GM12878 (cell line): Measurements from ENCODE around the gene PPM1N. TPM values are rescaled to one million over a fixed set of nuclear protein-coding genes. Genes with fewer than 3 reads are reported as not detected.

ENCODE experiments used
- ATAC-seq: fragments of 200-7000 bp; cut with Tn5 transposase; 3 replicates; pipeline ENCODE4 v1.9.1; 2020; ENCODE audit warnings: mild to moderate bottlenecking, moderate library complexity
- BruUV-seq: library from RNA; stranded (reverse); fragments of 400-500 nt; replicated peaks from 2 replicates; lab custom pipeline; 2021; lab: Mats Ljungman, UMichigan
- CTCF ChIA-PET: fragments of 300-600 bp; sonication (Branson Sonifier 250); formaldehyde crosslinking; extraction: SDS; loops from one replicate; lab custom pipeline; 2021; ENCODE audit warnings: inconsistent platforms; lab: Yijun Ruan, JAX
- POLR2A ChIA-PET: fragments of 350-600 bp; formaldehyde crosslinking; extraction: SDS; loops from one replicate; lab custom pipeline; 2021; ENCODE audit warnings: inconsistent platforms; lab: Charles Lee
- RAD21 ChIA-PET: fragments of 300-600 bp; sonication (Branson Sonifier 250); formaldehyde crosslinking; loops from one replicate; lab custom pipeline; 2023; ENCODE audit warnings: antibody characterized with exemption; ENCODE audit not compliant: unreplicated experiment; lab: Charles Lee
- SMC1A ChIA-PET: fragments of 300-600 bp; sonication (Branson Sonifier 250); formaldehyde crosslinking; loops from one replicate; lab custom pipeline; 2023; ENCODE audit not compliant: unreplicated experiment, uncharacterized antibody; lab: Charles Lee
- DNase-seq: peaks from one replicate; pipeline ENCODE4 v3.0.0-alpha.2; 2011; ENCODE audit warnings: low read depth, low spot score
- FAIRE-seq: peaks from 3 replicates; lab custom pipeline; 2011; peaks lifted over from hg19 to GRCh38; lab: Jason Lieb, UNC
- H2AFZ ChIP-seq: 2 replicates; pipeline ENCODE4 v1.6.0; 2011; ENCODE audit warnings: low read depth, low read length, control low read depth; ENCODE audit not compliant: control insufficient read depth
- H3K27ac ChIP-seq: 2 replicates; pipeline ENCODE4 v1.5.1; 2011; ENCODE audit warnings: control low read depth; ENCODE audit not compliant: control insufficient read depth, insufficient read depth
- H3K27me3 ChIP-seq, 2 experiments: replicated peaks in 1 of 2; 2 replicates each; pipeline versions ENCODE4 v1.6.0 to v1.6.1; 2011; ENCODE audit warnings: low read length in 1 of 2; ENCODE audit not compliant: control insufficient read depth in 2 of 2, insufficient read depth in 2 of 2
- H3K36me3 ChIP-seq, 2 experiments: 2 replicates each; pipeline ENCODE4 v1.5.1; 2011; ENCODE audit warnings: low read length in 1 of 2; ENCODE audit not compliant: control insufficient read depth in 2 of 2, insufficient read depth in 2 of 2
- H3K4me1 ChIP-seq: 2 replicates; pipeline ENCODE4 v1.6.1; 2011; ENCODE audit warnings: mild to moderate bottlenecking, low read length, moderate library complexity, mixed read lengths; ENCODE audit not compliant: control insufficient read depth, insufficient read depth
- H3K4me2 ChIP-seq: 2 replicates; pipeline ENCODE4 v1.6.0; 2011; ENCODE audit warnings: control low read depth; ENCODE audit not compliant: control insufficient read depth, insufficient read depth
- H3K4me3 ChIP-seq: fragments of 200-600 bp; sonication (generic); 2 replicates; pipeline ENCODE4 v1.5.1; 2016
- H3K79me2 ChIP-seq: 2 replicates; pipeline ENCODE4 v1.6.0; 2011; ENCODE audit warnings: low read length; ENCODE audit not compliant: control insufficient read depth, insufficient read depth
- H3K9ac ChIP-seq: 2 replicates; pipeline ENCODE4 v1.8.0; 2011; ENCODE audit warnings: low read length, control low read depth, mixed read lengths; ENCODE audit not compliant: control insufficient read depth, insufficient read depth
- H3K9me3 ChIP-seq: replicated peaks from 3 replicates; pipeline ENCODE4 v1.5.1; 2011; ENCODE audit warnings: mild to moderate bottlenecking, low read length; ENCODE audit not compliant: control insufficient read depth, insufficient read depth
- H4K20me1 ChIP-seq: 2 replicates; pipeline ENCODE4 v1.6.0; 2011; ENCODE audit not compliant: control insufficient read depth, insufficient read depth
- CHD2 ChIP-seq: IDR thresholded peaks from 2 replicates; pipeline ENCODE4 v1.6.1; 2011; ENCODE audit warnings: low read depth, low read length, improper control_type of control experiment, borderline replicate concordance
- KLF5 ChIP-seq: fragments of 450-650 bp; IDR thresholded peaks from 2 replicates; pipeline ENCODE4 v1.6.1; 2014; ENCODE audit warnings: mild to moderate bottlenecking; ENCODE audit not compliant: partially characterized antibody
- LARP7 ChIP-seq: fragments of 450-650 bp; IDR thresholded peaks from 2 replicates; pipeline ENCODE4 v1.6.1; 2017; ENCODE audit warnings: mild to moderate bottlenecking
- MLLT1 ChIP-seq: fragments of 450-650 bp; IDR thresholded peaks from 2 replicates; pipeline ENCODE4 v1.6.1; 2016; ENCODE audit warnings: mild to moderate bottlenecking
- MTA2 ChIP-seq: fragments of 450-650 bp; IDR thresholded peaks from 2 replicates; pipeline ENCODE4 v1.6.1; 2016; ENCODE audit warnings: low read depth, mild to moderate bottlenecking, moderate library complexity
- POLR2AphosphoS2 ChIP-seq: IDR thresholded peaks from 2 replicates; pipeline ENCODE4 v1.6.1; 2011; ENCODE audit warnings: low read depth, mild to moderate bottlenecking, low read length, improper control_type of control experiment, moderate library complexity
- RAD21 ChIP-seq: IDR thresholded peaks from 2 replicates; pipeline ENCODE4 v1.6.1; 2011; ENCODE audit warnings: mild to moderate bottlenecking, low read depth, low read length, moderate library complexity; ENCODE audit not compliant: insufficient read depth
- RBBP5 ChIP-seq: fragments of 200-600 bp; sonication (generic); conservative IDR thresholded peaks from 2 replicates; pipeline ENCODE4 v1.6.1; 2016
- TCF7 ChIP-seq: IDR thresholded peaks from 2 replicates; pipeline ENCODE4 v1.6.1; 2014; ENCODE audit warnings: antibody characterized with exemption, borderline replicate concordance
- ZNF217 ChIP-seq: fragments of 450-650 bp; IDR thresholded peaks from 2 replicates; pipeline ENCODE4 v1.6.1; 2017; ENCODE audit warnings: antibody characterized with exemption, mild to moderate bottlenecking
- ZNF592 ChIP-seq: fragments of 450-650 bp; IDR thresholded peaks from 2 replicates; pipeline ENCODE4 v1.6.1; 2017; ENCODE audit warnings: mild to moderate bottlenecking, moderate library complexity
- WGBS: methylation state at CpG from one replicate; pipeline ENCODE4 v1.1.6; 2016; ENCODE audit warnings: low lambda C conversion rate; ENCODE audit not compliant: insufficient replicate concordance, insufficient coverage; ENCODE audit errors: missing lambda C conversion rate; 5-methylcytosine and 5-hydroxymethylcytosine counted together
- in situ Hi-C: fragments of 300-500 bp; cut with MboI; formaldehyde crosslinking; loops from 9 replicates; pipeline ENCODE4 v1.14.3; 2018; ENCODE audit warnings: mixed read lengths
- intact Hi-C: fragments of 100-400 bp; cut with micrococcal nuclease; formaldehyde crosslinking; loops from one replicate; pipeline ENCODE4 v1.14.2; 2022; ENCODE audit not compliant: unreplicated experiment
- polyA plus RNA-seq, 11 experiments: library from polyadenylated mRNA; depleted of rRNA in 4 of 11; unstranded in 6 of 11; stranded (reverse) in 5 of 11; fragments of >200 nt; fragmentation: Nextera tagmentation in 4 of 11; fragmentation: Illumina TruSeq in 1 of 11; extraction: Ambion mirVana in 4 of 11; extraction: Trizol in 1 of 11; gene quantifications; 1 replicate in 1 of 11; 2 replicates in 10 of 11; pipeline versions ENCODE4 v1.2.1 to v1.2.3, GENCODE V29; 2011 to 2016; ENCODE audit warnings: inconsistent platforms in 2 of 11, missing spikeins in 2 of 11, low read depth in 1 of 11
- total RNA-seq, 4 experiments: library from RNA; depleted of rRNA in 3 of 4; stranded (reverse); fragments of >200 nt in 3 of 4; fragmentation: Illumina TruSeq in 1 of 4; extraction: Trizol in 1 of 4; gene quantifications; 2 replicates each; pipeline versions ENCODE4 v1.2.1 to v1.2.3, GENCODE V29; 2013 to 2021
- TF ChIP-seq, protein P1 (sequence below): IDR thresholded peaks from 2 replicates; pipeline ENCODE4 v1.6.1; 2012; ENCODE audit warnings: low read depth, low read length, improper control_type of control experiment
- TF ChIP-seq, protein P2 (sequence below): IDR thresholded peaks from 2 replicates; pipeline ENCODE4 v1.6.1; 2012; ENCODE audit warnings: low read length, inconsistent platforms
- TF ChIP-seq, protein P3 (sequence below): IDR thresholded peaks from 2 replicates; pipeline ENCODE4 v1.6.1; 2011; ENCODE audit warnings: mild to moderate bottlenecking, low read depth, low read length, moderate library complexity; ENCODE audit not compliant: insufficient replicate concordance

Gene PPM1N
- total and polyA plus RNA-seq, 10 of the 15 experiments (the other 5 are each of a cell fraction or from before 2014, with no cell fraction given): 1.6 to 5.4 (median 3.7) TPM

DNA sequence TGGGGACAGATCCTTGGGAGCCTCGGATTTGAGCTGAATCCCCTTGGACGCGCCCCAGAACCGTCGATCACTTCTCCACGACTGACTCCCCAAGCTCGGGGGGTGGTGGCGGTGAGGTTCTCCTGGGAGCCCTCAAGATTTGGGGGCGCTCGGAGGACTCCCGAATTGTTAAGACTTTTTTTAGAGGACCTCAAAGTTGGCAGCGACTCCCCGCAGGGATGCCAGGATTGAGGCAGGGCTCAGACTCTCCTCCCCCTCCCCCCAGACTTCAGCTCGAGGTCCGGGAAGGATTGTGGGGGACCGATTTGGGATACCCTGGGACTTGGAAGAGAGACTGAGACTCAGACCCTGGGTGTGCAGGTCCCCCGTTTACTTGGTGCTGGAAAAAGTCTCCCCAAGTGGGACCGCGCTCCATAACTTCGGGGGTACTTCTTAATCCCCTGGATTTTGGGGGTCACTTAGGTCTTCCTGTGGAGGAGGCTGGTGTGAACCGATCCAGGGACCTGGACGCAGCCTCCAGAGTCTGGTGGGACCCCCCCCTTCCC lies 9.7 kb downstream of the PPM1N start:
- H3K4me3 ChIP-seq: peak overlapping the region; percentile 99
- H3K36me3 ChIP-seq: no peaks in the 10 kb centered on the region
- FAIRE-seq (no peak), ATAC-seq (no peak), DNase-seq (no peak)
- no peak overlapping the region for H2AFZ ChIP-seq
- H3K4me1 ChIP-seq: peaks cover 21% of the 10 kb centered on the region
- H3K9me3 ChIP-seq: no peaks in the 10 kb centered on the region; the same call in 2 of the 3 replicates
- no TSS peak for BruUV-seq
- ChIA-PET RAD21 (interaction anchor here (0.7 to 1.7 kb wide), 4 partner anchors 29 to 136 kb away, joined by 3 to 5 read pairs (median 4); no protein-coding TSS in a partner anchor), SMC1A (interaction anchor here (1.1 kb wide), 1 partner anchor 131 kb away, joined by 4 read pairs; the partner anchor contains the start of gene EML2), POLR2A (interaction anchor here (0.5 to 1.9 kb wide), 7 partner anchors 14 to 135 kb away, joined by 3 to 10 read pairs (median 3); no protein-coding TSS in a partner anchor), CTCF (interaction anchor here (0.8 to 1.0 kb wide), 5 partner anchors 9 to 134 kb away, joined by 3 to 6 read pairs (median 4); no protein-coding TSS in a partner anchor)
- peak overlapping the region; percentile 73 for H3K4me2 ChIP-seq
- in situ Hi-C loops: no loop called here
- peak overlapping the region; percentile 98 for H3K9ac ChIP-seq
- no peaks in the 10 kb centered on the region for H4K20me1 ChIP-seq
- intact Hi-C loops: loop anchor here (5.0 kb wide), 1 partner anchor 134 kb away; no protein-coding TSS in a partner anchor
- H3K27ac ChIP-seq: peak overlapping the region; percentile 98
- peaks cover 63% of the 10 kb centered on the region for H3K79me2 ChIP-seq
- H3K27me3 ChIP-seq: no peaks in the 10 kb centered on the region
- WGBS: under 1% methylated on average over 22 of the region's 22 CpGs
- TF ChIP-seq, protein P1, sequence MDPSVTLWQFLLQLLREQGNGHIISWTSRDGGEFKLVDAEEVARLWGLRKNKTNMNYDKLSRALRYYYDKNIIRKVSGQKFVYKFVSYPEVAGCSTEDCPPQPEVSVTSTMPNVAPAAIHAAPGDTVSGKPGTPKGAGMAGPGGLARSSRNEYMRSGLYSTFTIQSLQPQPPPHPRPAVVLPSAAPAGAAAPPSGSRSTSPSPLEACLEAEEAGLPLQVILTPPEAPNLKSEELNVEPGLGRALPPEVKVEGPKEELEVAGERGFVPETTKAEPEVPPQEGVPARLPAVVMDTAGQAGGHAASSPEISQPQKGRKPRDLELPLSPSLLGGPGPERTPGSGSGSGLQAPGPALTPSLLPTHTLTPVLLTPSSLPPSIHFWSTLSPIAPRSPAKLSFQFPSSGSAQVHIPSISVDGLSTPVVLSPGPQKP: no peak
- peak; percentile 46 for TF ChIP-seq LARP7
- no peak for TF ChIP-seq TCF7
- TF ChIP-seq POLR2AphosphoS2: 0 out of 2 replicates have a peak, but pooled peaks have one; percentile 21
- TF ChIP-seq ZNF217: no peak
- TF ChIP-seq MTA2: no peak
- 0 out of 2 replicates have a peak, but pooled peaks have one; percentile 20 for TF ChIP-seq MLLT1
- TF ChIP-seq RBBP5: no peak
- TF ChIP-seq, protein P2, sequence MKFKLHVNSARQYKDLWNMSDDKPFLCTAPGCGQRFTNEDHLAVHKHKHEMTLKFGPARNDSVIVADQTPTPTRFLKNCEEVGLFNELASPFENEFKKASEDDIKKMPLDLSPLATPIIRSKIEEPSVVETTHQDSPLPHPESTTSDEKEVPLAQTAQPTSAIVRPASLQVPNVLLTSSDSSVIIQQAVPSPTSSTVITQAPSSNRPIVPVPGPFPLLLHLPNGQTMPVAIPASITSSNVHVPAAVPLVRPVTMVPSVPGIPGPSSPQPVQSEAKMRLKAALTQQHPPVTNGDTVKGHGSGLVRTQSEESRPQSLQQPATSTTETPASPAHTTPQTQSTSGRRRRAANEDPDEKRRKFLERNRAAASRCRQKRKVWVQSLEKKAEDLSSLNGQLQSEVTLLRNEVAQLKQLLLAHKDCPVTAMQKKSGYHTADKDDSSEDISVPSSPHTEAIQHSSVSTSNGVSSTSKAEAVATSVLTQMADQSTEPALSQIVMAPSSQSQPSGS: no peak
- TF ChIP-seq, protein P3, sequence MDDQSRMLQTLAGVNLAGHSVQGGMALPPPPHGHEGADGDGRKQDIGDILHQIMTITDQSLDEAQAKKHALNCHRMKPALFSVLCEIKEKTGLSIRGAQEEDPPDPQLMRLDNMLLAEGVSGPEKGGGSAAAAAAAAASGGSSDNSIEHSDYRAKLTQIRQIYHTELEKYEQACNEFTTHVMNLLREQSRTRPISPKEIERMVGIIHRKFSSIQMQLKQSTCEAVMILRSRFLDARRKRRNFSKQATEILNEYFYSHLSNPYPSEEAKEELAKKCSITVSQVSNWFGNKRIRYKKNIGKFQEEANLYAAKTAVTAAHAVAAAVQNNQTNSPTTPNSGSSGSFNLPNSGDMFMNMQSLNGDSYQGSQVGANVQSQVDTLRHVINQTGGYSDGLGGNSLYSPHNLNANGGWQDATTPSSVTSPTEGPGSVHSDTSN: no peak
- no peak for TF ChIP-seq RAD21
- TF ChIP-seq KLF5: no peak
- no peak for TF ChIP-seq CHD2
- TF ChIP-seq ZNF592: no peak
